BLaER1 (cell line): ENCODE measurements around the gene SCN8A.
A peak's percentile ranks its signal among the peaks of the same experiment; 100 is the strongest.
"Not testable (repeated sequence)": the region's sequence is repeated elsewhere in the genome, so short reads cannot be mapped to it uniquely, and the experiment has no call there.

Experiments
- H3K27ac ChIP-seq: shearing (Covaris generic); formaldehyde crosslinking; 2 replicates; pipeline ENCODE4 v1.8.1; 2022
- H3K27me3 ChIP-seq: shearing (Covaris generic); formaldehyde crosslinking; 2 replicates; pipeline ENCODE4 v1.8.1; 2022
- H3K36me3 ChIP-seq: shearing (Covaris generic); formaldehyde crosslinking; 2 replicates; pipeline ENCODE4 v1.8.1; 2022
- H3K4me1 ChIP-seq: shearing (Covaris generic); formaldehyde crosslinking; 2 replicates; pipeline ENCODE4 v1.8.1; 2022
- H3K4me2 ChIP-seq: shearing (Covaris generic); formaldehyde crosslinking; 2 replicates; pipeline ENCODE4 v1.8.1; 2022
- H3K4me3 ChIP-seq: shearing (Covaris generic); formaldehyde crosslinking; 2 replicates; pipeline ENCODE4 v1.8.1; 2022
- H3K9ac ChIP-seq: shearing (Covaris generic); formaldehyde crosslinking; 2 replicates; pipeline ENCODE4 v1.8.1; 2022
- H3K9me3 ChIP-seq: shearing (Covaris generic); formaldehyde crosslinking; 2 replicates; pipeline ENCODE4 v1.8.1; 2022
- H4K20me1 ChIP-seq: shearing (Covaris generic); formaldehyde crosslinking; 2 replicates; pipeline ENCODE4 v1.8.1; 2022
- Cebpa-rat ChIP-seq: shearing (Covaris generic); IDR thresholded peaks from 2 replicates; pipeline ENCODE4 v1.8.1; 2022

Gene SCN8A

GRCh38 chr12:51591016-51591901, at the start of gene SCN8A:
Gene SCN8A, plus strand, starts transcription at chr12:51591233. Its CDS starts 71,585 bp downstream, at chr12:51662818.
- no peak for TF ChIP-seq Cebpa-rat
- peak within 1 kb of the TSS; percentile 87 for H3K4me2 ChIP-seq
- no peaks in the 10 kb centered on the region for H3K36me3 ChIP-seq
- H3K9me3 ChIP-seq, result no peaks in the 10 kb centered on the region
- peaks cover 11% of the 10 kb centered on the region for H3K4me1 ChIP-seq
- peaks cover 4% of the 10 kb centered on the region; the same call in 1 of the 2 replicates for H4K20me1 ChIP-seq
- H3K4me3 ChIP-seq, result peak within 1 kb of the TSS; percentile 79
- H3K9ac ChIP-seq, result peak within 1 kb of the TSS; percentile 59; the same call in 1 of the 2 replicates
- H3K27me3 ChIP-seq, result peaks cover 24% of the 10 kb centered on the region
- H3K27ac ChIP-seq, result no peak within 1 kb of the TSS

- no peaks in the 10 kb centered on the region for H4K20me1 ChIP-seq
- no peak for TF ChIP-seq Cebpa-rat
- H3K4me3 ChIP-seq, result no peak overlapping the region
- H3K9ac ChIP-seq, result no peak overlapping the region
- no peaks in the 10 kb centered on the region for H3K36me3 ChIP-seq
- H3K27ac ChIP-seq, result no peak overlapping the region
- peaks cover 7% of the 10 kb centered on the region; the same call in 1 of the 2 replicates for H3K9me3 ChIP-seq
- H3K4me2 ChIP-seq, result no peak overlapping the region
- no peaks in the 10 kb centered on the region for H3K27me3 ChIP-seq
- H3K4me1 ChIP-seq, result no peaks in the 10 kb centered on the region
Measured at GRCh38 chr12:51546097-51546496, 44.9 kb upstream of the SCN8A start.

GRCh38 chr12:51547606-51548005, 43.4 kb upstream of the SCN8A start:
- Histone ChIP-seq H3K9ac (no peak overlapping the region), H3K36me3 (no peaks in the 10 kb centered on the region), H3K27ac (no peak overlapping the region), H3K4me1 (no peaks in the 10 kb centered on the region), H3K27me3 (no peaks in the 10 kb centered on the region), H4K20me1 (no peaks in the 10 kb centered on the region), H3K4me2 (no peak overlapping the region), H3K9me3 (peaks cover 7% of the 10 kb centered on the region; the same call in 1 of the 2 replicates), H3K4me3 (no peak overlapping the region)
- no peak for TF ChIP-seq Cebpa-rat

- Histone ChIP-seq H3K9me3 (peaks cover 7% of the 10 kb centered on the region; the same call in 1 of the 2 replicates), H3K27me3 (no peaks in the 10 kb centered on the region), H3K9ac (no peak overlapping the region), H4K20me1 (no peaks in the 10 kb centered on the region), H3K4me2 (no peak overlapping the region), H3K4me1 (no peaks in the 10 kb centered on the region), H3K36me3 (no peaks in the 10 kb centered on the region), H3K4me3 (no peak overlapping the region), H3K27ac (no peak overlapping the region)
- no peak for TF ChIP-seq Cebpa-rat
Measured at GRCh38 chr12:51548241-51548640, 42.8 kb upstream of the SCN8A start.

GRCh38 chr12:51549637-51550036, 41.4 kb upstream of the SCN8A start:
- H3K4me2 ChIP-seq, result no peak overlapping the region
- peaks cover 7% of the 10 kb centered on the region; the same call in 1 of the 2 replicates for H3K9me3 ChIP-seq
- TF ChIP-seq Cebpa-rat, result no peak
- no peaks in the 10 kb centered on the region for H4K20me1 ChIP-seq
- no peak overlapping the region for H3K4me3 ChIP-seq
- H3K9ac ChIP-seq, result no peak overlapping the region
- no peaks in the 10 kb centered on the region for H3K4me1 ChIP-seq
- H3K27ac ChIP-seq, result no peak overlapping the region
- no peaks in the 10 kb centered on the region for H3K27me3 ChIP-seq
- no peaks in the 10 kb centered on the region for H3K36me3 ChIP-seq

- H3K36me3 ChIP-seq, H3K27me3 ChIP-seq, H3K9me3 ChIP-seq, H3K4me2 ChIP-seq, H3K4me3 ChIP-seq, H3K4me1 ChIP-seq, H3K9ac ChIP-seq, H4K20me1 ChIP-seq, H3K27ac ChIP-seq: not testable (repeated sequence)
Measured at GRCh38 chr12:51568271-51569032, 22.6 kb upstream of the SCN8A start.

GRCh38 chr12:51579321-51579850, 11.6 kb upstream of the SCN8A start:
- Histone ChIP-seq H3K36me3 (no peaks in the 10 kb centered on the region), H4K20me1 (no peaks in the 10 kb centered on the region), H3K4me3 (no peak overlapping the region), H3K9me3 (0 out of 2 replicates have a peak, but pooled peaks cover 5% of the 10 kb centered on the region), H3K4me1 (no peaks in the 10 kb centered on the region), H3K4me2 (no peak overlapping the region), H3K27me3 (no peaks in the 10 kb centered on the region), H3K27ac (no peak overlapping the region), H3K9ac (no peak overlapping the region)
- TF ChIP-seq Cebpa-rat, result no peak

- TF ChIP-seq Cebpa-rat, result no peak
- Histone ChIP-seq H3K4me2 (no peak overlapping the region), H3K4me1 (peaks cover 11% of the 10 kb centered on the region), H4K20me1 (0 out of 2 replicates have a peak, but pooled peaks cover 4% of the 10 kb centered on the region), H3K27ac (no peak overlapping the region), H3K36me3 (no peaks in the 10 kb centered on the region), H3K27me3 (peaks cover 24% of the 10 kb centered on the region), H3K9ac (no peak overlapping the region), H3K9me3 (no peaks in the 10 kb centered on the region), H3K4me3 (no peak overlapping the region)
Measured at GRCh38 chr12:51589060-51589459, 2.0 kb upstream of the SCN8A start.

GRCh38 chr12:51589557-51590176, 1.4 kb upstream of the SCN8A start:
- Histone ChIP-seq H4K20me1 (0 out of 2 replicates have a peak, but pooled peaks cover 4% of the 10 kb centered on the region), H3K9ac (no peak overlapping the region), H3K27me3 (peaks cover 24% of the 10 kb centered on the region), H3K9me3 (no peaks in the 10 kb centered on the region), H3K36me3 (no peaks in the 10 kb centered on the region), H3K4me3 (no peak overlapping the region), H3K27ac (no peak overlapping the region), H3K4me1 (peaks cover 11% of the 10 kb centered on the region), H3K4me2 (peak overlapping the region; percentile 79)
- TF ChIP-seq Cebpa-rat, result no peak
